GM10266 (cell line): ENCODE results near the gene PPP1CA.
A peak's percentile ranks its signal among the peaks of the same experiment; 100 is the strongest.

Experiments used
- DNase-seq: peaks from one replicate; pipeline ENCODE4 v3.0.0; 2012; ENCODE audit errors: extremely low spot score
- TF ChIP-seq, protein P1 (sequence below): IDR thresholded peaks from 2 replicates; pipeline ENCODE4 v1.5.1; 2012; ENCODE audit warnings: mild to moderate bottlenecking, low read depth; ENCODE audit not compliant: control insufficient read depth, insufficient read depth; ENCODE audit errors: missing control alignments

PPP1CA gene

GRCh38 chr11:67401495-67402191 is at the start of gene PPP1CA:
TSS of gene PPP1CA (minus strand) at chr11:67401858. CDS start at chr11:67401782, 76 bp downstream.
- TF ChIP-seq, protein P1, sequence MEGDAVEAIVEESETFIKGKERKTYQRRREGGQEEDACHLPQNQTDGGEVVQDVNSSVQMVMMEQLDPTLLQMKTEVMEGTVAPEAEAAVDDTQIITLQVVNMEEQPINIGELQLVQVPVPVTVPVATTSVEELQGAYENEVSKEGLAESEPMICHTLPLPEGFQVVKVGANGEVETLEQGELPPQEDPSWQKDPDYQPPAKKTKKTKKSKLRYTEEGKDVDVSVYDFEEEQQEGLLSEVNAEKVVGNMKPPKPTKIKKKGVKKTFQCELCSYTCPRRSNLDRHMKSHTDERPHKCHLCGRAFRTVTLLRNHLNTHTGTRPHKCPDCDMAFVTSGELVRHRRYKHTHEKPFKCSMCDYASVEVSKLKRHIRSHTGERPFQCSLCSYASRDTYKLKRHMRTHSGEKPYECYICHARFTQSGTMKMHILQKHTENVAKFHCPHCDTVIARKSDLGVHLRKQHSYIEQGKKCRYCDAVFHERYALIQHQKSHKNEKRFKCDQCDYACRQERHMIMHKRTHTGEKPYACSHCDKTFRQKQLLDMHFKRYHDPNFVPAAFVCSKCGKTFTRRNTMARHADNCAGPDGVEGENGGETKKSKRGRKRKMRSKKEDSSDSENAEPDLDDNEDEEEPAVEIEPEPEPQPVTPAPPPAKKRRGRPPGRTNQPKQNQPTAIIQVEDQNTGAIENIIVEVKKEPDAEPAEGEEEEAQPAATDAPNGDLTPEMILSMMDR = peak; percentile 67
- DNase-seq = peak; percentile 100

DNA sequence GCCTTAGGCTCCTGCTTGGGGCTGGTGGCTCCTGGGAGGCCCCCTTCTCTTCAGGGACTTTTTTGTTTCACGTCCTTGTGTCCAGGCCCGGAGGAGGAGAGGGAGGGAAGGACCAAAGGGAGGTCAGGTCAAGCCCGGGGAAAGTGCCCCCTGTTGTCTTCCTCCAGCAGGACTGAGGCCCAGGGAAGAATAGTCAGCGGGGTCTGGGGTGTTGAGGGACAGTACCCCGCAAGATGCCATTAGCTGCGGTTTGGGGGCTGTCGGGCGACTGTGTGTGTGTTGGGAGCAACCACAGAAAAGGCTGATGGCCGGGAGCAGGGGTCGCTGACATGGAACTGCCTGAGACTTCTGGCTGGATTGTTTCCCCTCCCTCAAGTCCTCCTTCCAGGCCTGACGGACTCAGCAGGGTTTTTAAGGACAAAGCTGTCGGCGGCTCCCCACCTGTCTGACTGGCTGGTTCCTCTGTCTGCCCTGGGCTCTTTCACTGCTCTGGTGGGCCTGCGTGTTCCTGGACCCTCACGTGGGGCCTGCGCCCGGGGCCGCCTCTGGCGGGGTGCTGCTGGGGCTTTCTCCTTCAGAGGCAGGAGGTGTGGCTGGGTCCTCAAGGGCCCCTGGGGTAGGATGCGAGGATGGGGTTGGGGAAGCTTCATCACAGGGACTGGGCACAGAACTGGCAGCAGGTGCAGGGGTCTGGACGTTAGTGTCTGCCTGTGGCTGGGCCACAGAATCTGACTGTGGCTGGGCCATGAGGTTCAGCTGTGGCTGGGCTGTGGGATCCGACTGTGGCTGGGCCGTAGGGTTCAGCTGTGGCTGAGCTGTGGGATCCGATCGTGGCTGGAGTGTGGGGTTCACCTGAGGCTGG is 49.4 kb upstream of the PPP1CA start:
- TF ChIP-seq, protein P1 = no peak
- no peak for DNase-seq

DNA sequence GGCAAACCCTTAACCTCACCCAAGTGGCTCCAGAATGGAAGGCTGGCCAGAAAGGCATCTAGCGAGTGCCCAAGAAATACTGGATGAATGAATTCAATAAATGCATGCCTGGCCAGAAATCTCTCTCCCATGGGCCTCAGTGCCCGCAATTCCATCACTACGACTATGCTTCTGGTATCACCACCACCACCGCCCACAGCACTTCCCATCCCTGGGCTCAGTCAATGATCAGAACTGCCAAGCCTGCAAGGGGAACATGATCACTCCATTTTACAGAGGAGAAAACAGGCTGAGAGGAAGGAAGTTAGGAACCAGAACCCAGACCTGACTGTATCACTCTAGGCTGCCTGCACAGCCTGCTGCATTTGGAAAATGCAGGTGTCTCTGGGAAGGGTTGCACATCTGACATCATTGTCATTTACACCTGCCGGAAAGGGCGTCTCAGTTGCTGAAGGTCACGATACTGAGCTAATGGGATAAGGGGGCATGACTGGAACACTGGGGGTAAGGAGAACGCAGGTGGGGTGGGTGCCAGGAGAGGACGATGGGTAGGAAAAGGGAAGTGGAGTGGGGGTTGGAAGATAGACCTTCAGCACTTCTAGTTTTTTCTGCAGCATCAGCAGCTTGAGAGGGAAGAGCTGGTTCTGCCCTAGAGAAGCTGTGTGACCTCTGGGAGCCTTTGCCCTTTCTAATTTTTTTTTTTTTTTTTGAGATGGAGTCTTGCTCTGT is 47.6 kb upstream of the PPP1CA start:
- TF ChIP-seq, protein P1 = no peak
- DNase-seq = no peak

DNA sequence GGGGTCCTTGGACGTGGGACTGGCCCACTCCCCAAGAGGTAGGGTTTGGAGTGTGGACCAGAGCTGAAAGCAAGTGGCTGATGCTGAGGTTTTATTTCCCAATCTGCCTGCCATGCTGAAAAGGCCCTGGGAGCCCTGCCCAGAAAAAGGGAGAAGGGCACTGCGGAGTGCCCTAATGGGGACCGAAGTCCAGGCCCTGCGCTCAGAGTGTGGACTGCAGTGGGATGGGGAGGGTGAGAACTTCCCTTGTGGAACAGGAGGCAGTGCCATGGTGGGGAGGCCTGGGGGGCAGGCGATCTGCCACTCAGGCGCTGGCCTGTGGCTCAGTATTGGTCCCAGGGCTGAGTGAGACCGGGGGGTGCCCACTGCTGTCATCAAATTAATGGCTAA is 46.6 kb upstream of the PPP1CA start:
- TF ChIP-seq, protein P1 = no peak
- DNase-seq = no peak

GRCh38 chr11:67445515-67445914 is 43.9 kb upstream of the PPP1CA start:
- TF ChIP-seq, protein P1 = no peak
- DNase-seq = no peak

DNA sequence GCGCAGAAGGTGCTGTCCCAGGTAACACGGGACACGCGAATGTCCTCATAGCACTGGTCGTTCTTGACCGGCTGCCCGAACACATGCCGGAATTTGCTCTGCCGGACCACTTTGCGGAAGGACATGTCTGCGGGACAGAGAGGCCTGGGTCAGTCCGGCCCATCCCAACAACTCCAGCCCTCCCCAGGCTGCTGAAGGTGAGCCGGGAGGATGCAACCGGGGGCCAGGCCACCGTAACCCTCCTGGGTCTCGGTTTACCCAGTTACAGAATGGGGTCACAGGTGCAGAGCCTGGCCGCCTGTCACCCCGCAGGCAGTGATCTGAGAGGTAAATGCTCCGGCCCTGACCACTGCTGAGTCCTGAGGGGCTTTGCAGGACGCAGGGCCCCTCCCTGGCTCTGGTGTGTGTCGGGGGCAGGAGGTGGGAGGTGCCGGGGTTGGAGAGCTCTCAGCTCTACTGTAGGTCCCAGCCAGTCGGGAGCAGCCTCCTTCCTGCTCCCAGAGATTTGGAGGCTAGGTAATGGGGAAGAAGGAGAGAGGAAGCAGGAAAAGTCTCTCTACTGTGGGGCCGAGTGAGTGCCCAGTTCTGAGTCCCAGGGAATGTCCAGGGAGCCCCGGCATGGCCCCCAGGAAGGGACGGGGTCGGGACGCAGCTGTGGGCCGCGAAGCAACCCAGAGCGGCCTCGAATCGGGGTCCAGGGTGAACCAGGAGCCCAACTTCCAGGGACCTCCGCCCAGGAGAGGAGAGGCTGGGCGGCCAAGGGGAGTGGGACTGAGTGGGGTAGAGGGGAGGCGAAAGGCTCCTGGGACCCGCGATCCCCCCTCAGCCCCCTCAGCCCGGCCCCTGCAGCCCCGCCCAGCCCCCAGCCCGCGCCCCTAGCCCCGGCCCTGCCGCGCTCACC is 41.1 kb upstream of the PPP1CA start:
- no peak for DNase-seq
- TF ChIP-seq, protein P1 = no peak
